ENCODE measurements around the gene CHCHD1.
"Not testable (repeated sequence)": the region's sequence is repeated elsewhere in the genome, so short reads cannot be mapped to it uniquely, and the experiment has no call there.

Gene CHCHD1

DNA sequence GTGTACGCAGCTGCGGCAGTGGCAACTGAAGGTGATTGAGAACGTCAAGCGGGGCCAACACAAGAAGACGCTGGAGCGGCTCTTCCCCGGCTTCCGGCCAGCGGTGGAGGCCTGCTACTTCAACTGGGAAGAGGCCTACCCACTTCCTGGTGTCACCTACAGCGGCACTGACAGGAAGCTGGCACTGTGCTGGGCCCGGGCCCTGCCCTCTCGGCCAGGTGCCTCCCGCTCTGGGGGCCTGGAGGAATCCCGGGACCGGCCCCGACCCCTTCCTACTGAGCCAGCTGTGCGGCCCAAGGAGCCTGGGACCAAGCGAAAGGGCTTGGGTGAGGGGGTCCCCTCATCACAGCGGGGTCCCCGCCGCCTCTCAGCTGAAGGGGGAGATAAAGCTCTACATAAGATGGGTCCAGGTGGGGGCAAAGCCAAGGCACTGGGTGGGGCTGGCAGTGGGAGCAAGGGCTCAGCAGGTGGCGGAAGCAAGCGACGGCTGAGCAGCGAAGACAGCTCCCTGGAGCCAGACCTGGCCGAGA lies 10.1 kb downstream of the CHCHD1 start:
- no peak for DNase-seq (ENCODE audit: low read depth in 3 of 3)

DNA sequence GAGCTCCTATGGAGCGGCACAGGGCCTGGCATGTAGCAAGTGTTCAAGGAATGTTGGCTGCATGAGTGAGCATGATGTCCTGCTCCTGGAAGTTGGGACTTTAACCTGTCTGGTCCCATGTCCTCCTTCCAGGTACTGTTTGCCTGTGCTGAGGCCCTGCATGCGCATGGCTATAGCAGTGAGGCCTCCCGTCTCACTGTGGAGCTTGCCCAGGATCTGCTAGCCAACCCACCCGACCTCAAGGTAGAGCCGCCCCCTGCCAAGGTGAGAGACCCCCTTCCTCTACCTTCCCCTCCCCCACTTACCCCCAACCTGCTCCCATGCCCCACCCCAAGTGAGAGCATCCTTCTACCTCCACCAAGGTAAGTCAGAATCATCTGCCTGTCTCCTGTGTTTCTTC lies 11.6 kb downstream of the CHCHD1 start:
- no peak for DNase-seq (ENCODE audit: low read depth in 3 of 3)

DNA sequence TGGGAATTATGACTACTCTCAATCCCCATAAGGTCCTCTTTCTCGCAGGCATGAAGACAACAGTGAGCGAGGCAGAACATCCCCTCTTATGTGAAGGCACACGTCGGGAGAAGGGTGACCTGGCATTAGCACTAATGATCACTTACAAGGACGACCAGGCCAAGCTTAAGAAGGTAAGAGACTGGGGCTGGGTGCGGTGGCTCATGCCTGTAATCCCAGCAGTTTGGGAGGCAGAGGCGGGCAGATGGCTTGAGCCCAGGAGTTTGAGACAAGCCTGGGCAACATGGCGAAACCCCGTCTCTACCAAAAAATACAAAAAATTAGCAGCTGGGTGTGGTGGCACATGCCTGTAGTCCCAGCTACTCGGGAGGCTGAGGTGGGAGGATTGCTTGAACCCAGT lies 13.6 kb downstream of the CHCHD1 start:
- not testable (repeated sequence) for DNase-seq (ENCODE audit: low read depth in 3 of 3)

DNA sequence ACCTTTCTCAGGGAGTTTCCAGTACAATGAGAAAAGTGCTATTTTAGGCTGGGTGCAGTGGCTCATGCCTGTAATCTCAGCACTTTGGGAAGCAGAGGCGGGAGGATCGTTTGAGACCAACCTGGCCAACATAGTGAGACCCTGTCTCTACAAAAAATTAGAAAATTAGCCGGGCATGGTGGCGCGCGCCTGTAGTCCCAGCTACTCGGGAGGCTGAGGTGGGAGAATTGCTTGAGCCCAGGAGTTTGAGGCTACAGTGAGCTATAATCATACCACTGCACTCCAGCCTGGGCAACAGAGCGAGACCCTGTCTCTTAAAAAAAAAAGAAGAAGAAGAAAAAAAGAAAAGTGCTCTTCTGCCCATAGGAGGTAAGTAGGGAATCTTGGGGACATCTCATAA lies 14.2 kb downstream of the CHCHD1 start:
- DNase-seq (ENCODE audit: low read depth in 3 of 3): not testable (repeated sequence)

DNA sequence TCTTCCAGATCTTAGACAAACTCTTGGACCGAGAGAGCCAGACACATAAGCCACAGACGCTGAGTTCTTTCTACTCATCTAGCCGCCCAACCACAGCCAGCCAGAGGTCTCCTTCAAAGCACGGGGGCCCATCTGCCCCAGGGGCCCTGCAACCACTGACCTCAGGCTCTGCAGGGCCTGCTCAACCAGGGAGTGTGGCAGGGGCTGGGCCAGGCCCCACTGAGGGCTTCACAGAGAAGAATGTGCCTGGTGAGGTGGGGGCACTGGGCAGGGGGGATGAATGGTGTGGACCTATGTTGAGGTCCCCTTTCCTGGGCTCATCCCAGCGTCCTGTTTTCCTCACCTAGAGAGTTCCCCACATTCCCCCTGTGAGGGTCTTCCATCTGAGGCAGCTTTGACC lies 14.9 kb downstream of the CHCHD1 start:
- DNase-seq (ENCODE audit: low read depth in 3 of 3): no peak

DNA sequence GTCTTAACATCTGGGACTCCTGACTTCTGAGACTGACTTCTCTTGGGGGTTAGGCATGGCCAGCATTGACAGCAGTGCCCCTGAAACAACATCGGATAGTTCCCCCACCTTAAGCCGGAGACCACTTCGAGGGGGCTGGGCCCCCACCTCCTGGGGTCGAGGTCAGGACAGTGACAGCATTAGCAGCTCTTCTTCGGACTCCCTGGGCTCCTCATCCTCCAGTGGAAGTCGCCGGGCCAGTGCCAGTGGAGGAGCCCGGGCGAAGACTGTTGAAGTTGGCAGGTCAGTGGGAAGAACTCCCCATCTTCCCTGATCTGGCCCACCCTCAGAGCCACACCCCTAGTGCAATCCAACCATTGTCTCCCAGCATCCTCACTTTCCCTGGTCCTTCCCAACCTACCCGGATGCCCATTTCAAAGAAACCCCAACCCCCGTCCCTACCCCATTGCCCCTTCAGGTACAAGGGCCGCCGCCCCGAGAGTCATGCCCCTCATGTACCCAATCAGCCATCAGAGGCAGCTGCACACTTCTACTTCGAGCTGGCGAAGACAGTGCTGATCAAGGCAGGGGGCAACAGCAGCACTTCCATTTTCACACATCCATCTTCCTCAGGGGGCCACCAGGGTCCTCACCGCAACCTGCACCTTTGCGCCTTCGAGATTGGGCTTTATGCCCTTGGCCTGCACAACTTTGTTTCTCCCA lies 15.6 kb downstream of the CHCHD1 start:
- DNase-seq (ENCODE audit: low read depth in 3 of 3): no peak

DNA sequence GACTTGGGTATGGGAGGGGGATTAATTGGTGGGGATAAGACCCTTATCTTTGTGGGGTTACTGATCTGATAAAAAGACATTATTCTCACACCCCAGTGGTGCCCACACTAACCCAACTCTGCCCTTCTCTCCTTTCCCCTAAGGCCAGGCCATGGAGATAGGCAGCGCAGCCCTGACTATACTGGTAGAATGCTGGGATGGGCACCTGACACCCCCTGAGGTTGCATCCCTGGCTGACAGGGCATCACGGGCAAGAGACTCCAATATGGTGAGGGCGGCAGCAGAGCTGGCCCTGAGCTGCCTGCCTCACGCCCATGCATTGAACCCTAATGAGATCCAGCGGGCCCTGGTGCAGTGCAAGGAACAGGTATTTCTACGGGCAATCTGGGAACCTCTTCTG lies 16.2 kb downstream of the CHCHD1 start:
- no peak for DNase-seq (ENCODE audit: low read depth in 3 of 3)

DNA sequence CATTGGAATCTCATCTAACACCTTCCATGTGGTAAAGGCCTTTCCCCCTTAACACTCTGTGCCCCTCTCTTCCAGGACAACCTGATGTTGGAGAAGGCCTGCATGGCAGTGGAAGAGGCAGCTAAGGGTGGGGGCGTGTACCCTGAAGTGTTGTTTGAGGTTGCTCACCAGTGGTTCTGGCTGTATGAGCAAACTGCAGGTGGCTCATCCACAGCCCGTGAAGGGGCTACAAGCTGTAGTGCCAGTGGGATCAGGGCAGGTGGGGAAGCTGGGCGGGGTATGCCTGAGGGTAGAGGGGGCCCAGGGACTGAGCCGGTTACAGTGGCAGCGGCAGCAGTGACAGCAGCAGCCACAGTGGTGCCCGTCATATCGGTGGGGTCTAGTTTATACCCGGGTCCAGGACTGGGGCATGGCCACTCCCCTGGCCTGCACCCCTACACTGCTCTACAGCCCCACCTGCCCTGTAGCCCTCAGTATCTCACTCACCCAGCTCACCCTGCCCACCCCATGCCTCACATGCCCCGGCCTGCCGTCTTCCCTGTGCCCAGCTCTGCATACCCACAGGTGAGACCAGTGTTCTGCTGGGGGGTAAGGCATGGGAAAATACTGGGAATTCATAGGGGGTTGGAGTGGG lies 17.2 kb downstream of the CHCHD1 start:
- no peak for DNase-seq (ENCODE audit: low read depth in 3 of 3)

DNA sequence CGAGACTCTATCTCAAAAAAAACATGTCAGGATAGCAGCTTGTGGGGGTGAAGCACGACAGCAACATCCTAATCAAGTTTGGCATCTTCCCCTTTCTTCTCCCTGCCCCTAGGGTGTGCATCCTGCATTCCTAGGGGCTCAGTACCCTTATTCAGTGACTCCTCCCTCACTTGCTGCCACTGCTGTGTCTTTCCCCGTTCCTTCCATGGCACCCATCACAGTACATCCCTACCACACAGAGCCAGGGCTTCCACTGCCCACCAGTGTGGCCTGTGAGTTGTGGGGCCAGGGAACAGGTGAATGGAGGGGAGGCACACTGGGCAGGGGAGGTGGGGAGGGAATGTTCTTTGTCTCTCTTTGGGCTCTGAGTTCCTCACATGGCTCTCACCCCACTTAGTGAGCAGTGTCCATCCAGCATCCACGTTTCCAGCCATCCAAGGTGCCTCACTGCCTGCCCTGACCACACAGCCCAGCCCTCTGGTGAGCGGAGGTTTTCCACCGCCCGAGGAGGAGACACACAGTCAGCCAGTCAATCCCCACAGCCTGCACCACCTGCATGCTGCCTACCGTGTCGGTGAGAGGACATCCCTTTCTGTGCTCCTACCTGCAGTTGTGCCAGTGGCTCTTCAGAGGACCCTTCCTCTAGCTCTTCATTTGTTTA lies 18.2 kb downstream of the CHCHD1 start:
- no peak for DNase-seq (ENCODE audit: low read depth in 3 of 3)

DNA sequence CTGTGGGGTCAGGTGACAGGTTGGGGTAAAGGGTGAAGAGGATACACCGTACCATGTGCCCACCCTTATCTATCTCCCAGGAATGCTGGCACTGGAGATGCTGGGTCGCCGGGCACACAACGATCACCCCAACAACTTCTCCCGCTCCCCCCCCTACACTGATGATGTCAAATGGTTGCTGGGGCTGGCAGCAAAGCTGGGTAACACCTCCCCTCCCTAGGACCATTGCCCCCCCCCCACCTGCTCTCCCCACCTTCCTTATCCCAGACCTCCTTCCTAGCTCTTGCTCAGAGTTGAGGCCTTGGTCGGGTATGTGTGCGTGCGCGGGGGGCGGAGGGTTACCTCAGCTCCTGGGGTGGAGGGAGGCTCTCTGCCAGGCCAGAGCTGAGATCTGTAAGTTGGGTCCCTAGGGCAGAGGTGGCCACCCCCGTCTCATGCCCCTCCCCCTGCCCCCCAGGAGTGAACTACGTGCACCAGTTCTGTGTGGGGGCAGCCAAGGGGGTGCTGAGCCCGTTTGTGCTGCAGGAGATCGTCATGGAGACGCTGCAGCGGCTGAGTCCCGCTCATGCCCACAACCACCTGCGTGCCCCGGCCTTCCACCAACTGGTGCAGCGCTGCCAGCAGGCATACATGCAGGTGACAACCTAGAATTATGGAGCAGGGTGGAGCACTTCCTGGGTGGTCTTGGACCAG lies 18.9 kb downstream of the CHCHD1 start:
- no peak for DNase-seq (ENCODE audit: low read depth in 3 of 3)

DNA sequence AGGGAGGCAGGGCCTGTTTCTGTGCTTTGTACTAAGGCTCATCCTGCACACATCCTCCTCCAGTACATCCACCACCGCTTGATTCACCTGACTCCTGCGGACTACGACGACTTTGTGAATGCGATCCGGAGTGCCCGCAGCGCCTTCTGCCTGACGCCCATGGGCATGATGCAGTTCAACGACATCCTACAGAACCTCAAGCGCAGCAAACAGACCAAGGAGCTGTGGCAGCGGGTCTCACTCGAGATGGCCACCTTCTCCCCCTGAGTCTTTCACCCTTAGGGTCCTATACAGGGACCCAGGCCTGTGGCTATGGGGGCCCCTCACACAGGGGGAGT lies 19.4 kb downstream of the CHCHD1 start:
- no peak for DNase-seq (ENCODE audit: low read depth in 3 of 3)

DNA sequence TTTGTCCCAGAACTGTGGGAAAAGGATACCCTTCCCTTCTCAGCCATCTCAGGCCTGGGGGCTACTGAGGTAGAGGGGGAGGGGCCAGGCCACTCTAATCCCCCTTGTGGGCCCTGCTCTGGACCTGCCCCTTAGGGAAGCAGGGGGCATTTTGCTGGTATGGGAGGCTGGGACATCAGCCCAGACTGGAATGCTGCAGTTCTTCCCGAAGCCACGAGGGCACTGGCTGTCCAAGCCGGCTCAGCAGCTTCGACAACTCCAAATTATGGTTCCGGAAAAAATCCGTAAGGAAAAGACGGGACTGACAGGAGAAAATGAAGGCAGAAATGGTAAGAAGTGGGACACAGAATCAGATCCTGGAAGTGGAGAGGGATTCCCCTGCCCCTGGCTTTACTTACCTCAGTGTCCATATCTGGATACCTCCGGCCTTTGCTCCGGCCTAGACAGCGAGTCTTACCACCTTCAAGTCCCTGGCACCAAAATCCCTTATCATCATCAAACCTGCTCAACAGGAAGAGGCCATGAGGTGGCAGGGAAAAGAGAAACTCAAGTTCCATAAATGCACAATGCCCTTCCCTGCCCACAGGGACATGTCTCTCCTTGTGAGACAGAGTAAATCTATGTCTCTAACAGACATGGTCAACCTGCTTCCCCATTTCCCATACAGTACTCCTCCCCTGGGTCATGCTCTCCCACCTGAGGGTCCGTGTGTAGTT lies 20.6 kb downstream of the CHCHD1 start:
- no peak for DNase-seq (ENCODE audit: low read depth in 3 of 3)

DNA sequence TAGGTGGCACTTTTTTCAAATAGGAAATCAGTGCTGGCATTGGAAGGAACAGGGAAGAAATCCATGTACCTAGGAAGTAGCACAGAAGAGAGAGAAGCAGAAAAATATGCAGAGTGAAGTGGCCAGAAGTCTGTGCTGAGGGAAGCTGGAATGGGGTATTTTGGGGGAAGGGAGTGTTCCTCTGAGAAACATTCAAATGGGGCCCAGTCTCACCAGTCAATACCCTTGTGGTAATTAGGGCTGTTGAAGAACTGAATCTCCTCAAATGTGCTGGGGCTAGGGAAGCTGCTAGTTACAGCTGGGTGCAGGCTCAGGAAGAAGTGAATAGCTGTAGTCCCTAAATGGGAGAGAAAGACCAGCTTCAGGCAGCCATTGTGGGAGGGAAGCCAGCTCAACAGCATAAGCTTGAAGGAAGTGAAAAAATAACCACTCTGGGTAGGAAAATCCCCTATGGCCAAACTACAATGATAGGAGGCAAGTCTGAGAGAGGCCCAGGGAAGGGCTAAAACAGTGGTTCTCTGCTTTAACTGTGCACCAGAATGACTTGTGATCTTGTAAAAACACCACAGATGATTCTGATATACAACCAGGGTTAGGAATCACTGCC lies 21.9 kb downstream of the CHCHD1 start:
- DNase-seq (ENCODE audit: low read depth in 3 of 3): no peak

DNA sequence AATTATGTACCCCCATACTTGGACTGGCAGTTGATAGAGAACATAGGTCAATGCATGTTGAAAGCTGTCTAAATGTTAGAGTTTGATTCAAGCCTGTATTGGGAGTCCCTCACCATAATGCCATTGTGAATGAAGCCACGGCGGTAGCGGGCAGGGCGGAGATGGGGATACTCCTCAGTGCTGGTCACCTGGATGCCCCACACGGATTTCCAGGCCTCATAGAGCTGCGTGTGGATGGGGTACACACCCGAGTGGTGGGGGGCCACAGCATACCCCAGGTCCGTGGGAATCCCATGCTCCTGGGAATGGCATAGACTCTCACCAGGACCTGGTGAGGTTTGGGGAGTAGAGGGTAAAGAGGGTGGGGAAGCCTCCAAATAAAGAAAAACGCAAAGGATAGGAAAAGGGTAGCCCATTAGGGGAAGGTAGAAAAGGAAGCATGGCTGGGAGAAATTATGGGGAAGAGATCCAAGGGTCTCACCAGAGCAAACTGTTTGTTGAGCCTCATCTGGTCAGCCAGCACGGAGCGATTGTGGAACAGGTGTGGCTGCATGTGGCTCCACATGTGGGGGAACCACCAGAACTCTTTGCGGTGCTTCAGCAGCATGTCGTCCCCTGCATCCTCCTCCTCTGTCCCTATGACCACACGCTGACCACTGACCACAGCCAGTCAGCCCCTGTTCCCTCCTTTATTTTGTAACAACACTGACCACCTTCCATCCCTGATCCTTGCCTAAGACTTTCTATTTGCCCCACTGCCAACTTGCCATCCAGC lies 24.5 kb downstream of the CHCHD1 start:
- no peak for DNase-seq (ENCODE audit: low read depth in 3 of 3)

DNA sequence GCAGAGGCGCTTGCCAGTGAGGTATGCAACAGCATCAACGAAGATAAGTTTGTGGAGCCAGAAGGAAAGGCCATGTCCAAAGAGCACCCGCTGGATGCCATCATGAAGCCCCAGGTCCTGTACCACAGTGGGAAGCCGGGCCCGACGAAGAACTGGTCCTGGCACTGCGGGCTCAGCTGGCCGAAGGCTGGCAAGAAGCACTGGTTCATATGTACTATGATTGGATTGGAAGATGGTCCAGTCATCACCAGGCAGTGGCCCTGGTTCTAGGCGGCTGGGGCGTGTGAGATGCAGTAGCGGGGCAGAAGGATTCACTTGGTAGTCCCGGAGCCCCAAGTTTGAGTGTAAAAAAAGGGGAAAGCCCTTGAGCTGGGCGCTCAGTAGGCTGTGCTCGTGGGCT lies 25.6 kb downstream of the CHCHD1 start:
- no peak for DNase-seq (ENCODE audit: low read depth in 3 of 3)

DNA sequence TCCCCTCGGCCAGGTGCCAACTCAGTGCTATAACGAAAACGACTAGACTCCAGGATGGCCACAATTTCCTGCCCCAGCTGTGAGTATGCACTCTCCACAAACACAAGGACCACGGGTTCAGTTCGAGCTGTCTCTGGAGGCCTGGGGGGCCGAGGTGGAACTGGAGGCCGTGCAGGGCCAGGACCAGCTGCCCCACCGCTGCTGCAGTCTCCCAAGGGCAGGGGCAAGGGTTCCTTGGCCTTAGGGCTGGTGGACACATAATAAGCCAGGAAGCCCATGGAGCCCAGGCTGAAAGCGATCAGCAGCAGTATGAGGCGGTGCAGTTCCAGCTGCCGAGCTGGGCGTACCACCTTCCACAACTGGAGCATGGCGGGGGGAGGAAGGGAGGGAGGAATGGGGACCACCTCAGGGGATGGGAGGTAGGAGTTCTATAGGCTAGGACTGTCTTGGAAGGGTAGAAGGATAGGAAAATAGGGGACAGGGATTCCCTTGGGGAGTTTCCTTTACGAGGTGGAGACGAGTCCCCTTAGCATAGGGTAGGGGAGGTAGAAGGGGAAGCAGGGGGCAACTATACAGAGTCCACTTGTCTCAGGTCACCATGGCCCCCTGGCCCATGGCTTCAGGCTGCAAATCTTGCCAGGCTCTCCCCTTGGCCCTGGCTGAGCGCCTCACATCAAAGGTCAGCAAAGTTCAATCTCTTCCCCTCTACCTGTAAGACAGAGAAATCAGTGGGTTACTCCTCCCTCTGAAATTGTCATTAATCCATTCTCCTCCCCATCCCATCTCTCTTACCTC lies 26.4 kb downstream of the CHCHD1 start:
- no peak for DNase-seq (ENCODE audit: low read depth in 3 of 3)

DNA sequence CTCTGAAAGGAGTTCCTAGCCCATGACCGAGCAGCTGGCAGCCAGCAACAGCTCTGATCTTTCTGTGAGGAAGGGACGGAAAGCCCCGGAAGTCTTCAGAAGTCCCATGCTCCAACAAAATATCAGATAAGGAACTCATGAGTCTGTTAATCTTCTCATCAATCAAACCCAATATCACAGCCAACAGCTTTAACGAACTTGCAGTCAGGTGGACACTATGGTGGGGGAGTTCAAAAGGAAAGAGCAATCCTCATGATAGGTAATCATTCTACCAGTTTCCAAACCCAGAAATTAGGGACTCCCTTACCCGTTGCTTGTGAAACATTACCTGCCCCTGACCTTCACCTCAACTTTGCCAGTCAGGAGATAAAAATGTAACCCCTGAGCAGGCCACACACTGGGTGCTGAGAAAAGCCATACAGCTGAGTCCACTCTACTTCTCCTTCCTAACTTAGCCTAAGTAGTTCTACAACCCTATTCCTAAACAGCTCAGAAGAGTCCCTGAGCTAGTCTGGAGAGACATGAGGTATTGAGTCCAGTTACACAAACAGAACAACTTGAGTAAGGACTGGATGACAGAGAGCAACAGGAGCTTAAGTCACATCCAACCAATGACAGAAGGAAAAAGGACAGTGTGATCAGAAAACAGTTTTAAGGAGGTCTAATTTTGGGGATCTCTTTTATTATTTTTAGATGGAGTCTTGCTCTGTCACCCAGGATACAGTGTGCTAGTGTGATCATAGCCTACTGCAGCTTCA lies 27.4 kb downstream of the CHCHD1 start:
- DNase-seq (ENCODE audit: low read depth in 3 of 3): no peak

DNA sequence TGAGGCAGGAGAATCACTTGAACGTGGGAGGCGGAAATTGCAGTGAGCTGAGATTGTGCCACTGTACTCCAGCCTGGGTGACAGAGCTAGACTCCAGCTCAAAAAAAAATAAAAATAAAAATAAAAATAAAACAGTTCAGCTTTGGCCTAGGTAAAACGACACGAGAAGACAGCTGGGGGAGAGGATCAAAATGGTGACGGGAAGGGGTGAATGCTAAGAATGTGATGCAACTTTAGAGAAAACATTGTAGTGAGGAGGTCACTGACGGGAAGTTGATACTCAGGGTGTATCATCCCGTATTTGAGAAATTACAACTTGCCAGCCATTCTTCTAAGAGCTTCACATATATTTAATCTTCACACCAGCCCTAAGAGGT lies 28.5 kb downstream of the CHCHD1 start:
- DNase-seq (ENCODE audit: low read depth in 3 of 3): no peak

All from stimulated activated CD4-positive, alpha-beta T cell treated with anti-CD3 and anti-CD28 coated beads, TNF-alpha, amount 100 ng/mL, for 24 hours (primary cell).